Osteoblast (primary cell): Measurements from ENCODE around the gene ADCK2. TPM values are rescaled to one million over a fixed set of nuclear protein-coding genes. Genes with fewer than 3 reads are reported as not detected.

ENCODE experiments used
- DNase-seq: peaks from one replicate; pipeline ENCODE4 v3.0.0; 2011; ENCODE audit warnings: low spot score, mixed read lengths; ENCODE audit not compliant: insufficient read length; ENCODE audit errors: missing footprints
- H2AFZ ChIP-seq: 2 replicates; pipeline ENCODE4 v1.6.0; 2011; ENCODE audit warnings: mild to moderate bottlenecking, low read length
- H3K27ac ChIP-seq: 2 replicates; pipeline ENCODE4 v1.5.1; 2011; ENCODE audit warnings: mild to moderate bottlenecking, low read depth, low read length, moderate library complexity
- H3K27me3 ChIP-seq: 2 replicates; pipeline ENCODE4 v1.6.0; 2012; ENCODE audit warnings: mild to moderate bottlenecking, control low read depth, inconsistent platforms, low read length, moderate library complexity; ENCODE audit not compliant: insufficient read depth
- H3K36me3 ChIP-seq: 2 replicates; pipeline ENCODE4 v1.5.1; 2011; ENCODE audit warnings: mild to moderate bottlenecking, low read length, control low read depth, moderate library complexity; ENCODE audit not compliant: insufficient read depth
- H3K4me1 ChIP-seq: 2 replicates; pipeline ENCODE4 v1.5.1; 2011; ENCODE audit warnings: mild to moderate bottlenecking, low read length, control low read depth, moderate library complexity; ENCODE audit not compliant: insufficient read depth
- H3K4me2 ChIP-seq: 2 replicates; pipeline ENCODE4 v1.6.0; 2011; ENCODE audit warnings: mild to moderate bottlenecking, low read length; ENCODE audit not compliant: insufficient read depth
- H3K4me3 ChIP-seq: fragments of 200-600 bp; sonication (generic); 3 replicates; pipeline ENCODE4 v1.5.1; 2012; ENCODE audit warnings: mild to moderate bottlenecking, low read length, inconsistent platforms; ENCODE audit not compliant: insufficient read depth
- H3K79me2 ChIP-seq: 2 replicates; pipeline ENCODE4 v1.6.0; 2012; ENCODE audit warnings: mild to moderate bottlenecking, low read length, control low read depth, inconsistent platforms; ENCODE audit not compliant: insufficient read depth
- H3K9me3 ChIP-seq: 2 replicates; pipeline ENCODE4 v1.5.1; 2011; ENCODE audit warnings: low read depth, low read length, control low read depth
- H4K20me1 ChIP-seq: 2 replicates; pipeline ENCODE4 v1.6.0; 2012; ENCODE audit warnings: mild to moderate bottlenecking, low read length, control low read depth; ENCODE audit not compliant: insufficient read depth
- CTCF ChIP-seq: IDR thresholded peaks from 2 replicates; pipeline ENCODE4 v1.5.1; 2011; ENCODE audit warnings: mild to moderate bottlenecking, low read depth, low read length, moderate library complexity; ENCODE audit errors: extremely low read depth
- total RNA-seq: library from RNA; depleted of rRNA; stranded (reverse); fragments of >200 nt; gene quantifications from 2 replicates; pipeline ENCODE4 v1.2.3, GENCODE V29; 2012

ADCK2 gene
- total RNA-seq, 1 donor, result 28.6 TPM

DNA sequence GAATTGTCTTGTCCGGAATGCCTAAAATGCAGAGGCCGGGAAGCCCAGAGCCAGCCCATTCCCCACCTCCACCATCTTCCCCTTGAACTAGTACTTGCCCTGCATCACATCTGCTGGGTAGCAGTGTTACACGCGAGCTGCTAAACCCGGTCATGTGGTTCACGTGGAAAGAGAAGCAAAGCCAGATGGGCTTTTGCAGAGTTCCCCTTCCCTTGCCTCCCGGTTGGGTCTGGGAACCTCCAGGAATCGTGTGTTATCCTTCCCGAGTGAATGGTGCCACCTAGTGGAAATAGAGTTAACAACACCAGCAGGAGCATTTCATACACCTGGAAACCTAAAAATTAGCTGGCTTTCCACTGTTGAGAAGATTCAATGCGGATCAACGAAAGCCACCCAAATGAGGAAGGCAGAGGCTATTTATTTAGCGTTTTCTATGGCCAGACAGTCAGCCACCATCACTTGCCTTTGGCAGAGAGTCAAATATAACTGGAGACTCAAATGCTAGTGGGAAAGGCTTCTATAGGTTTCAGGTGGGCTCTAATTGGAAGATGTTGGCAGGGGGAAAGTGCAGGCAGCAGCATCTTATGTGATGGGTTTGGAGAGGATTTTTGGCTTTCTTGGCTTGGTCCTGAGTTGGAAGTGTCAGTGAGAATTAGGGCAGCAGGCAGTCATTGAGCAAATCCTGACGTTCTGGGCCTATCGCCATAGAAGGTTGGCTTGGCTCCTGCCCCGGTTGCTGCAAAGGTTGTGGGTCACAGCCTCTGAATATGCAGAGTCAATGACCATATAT is 19.2 kb upstream of the ADCK2 start:
- H3K36me3 ChIP-seq, result no peaks in the 10 kb centered on the region
- H3K9me3 ChIP-seq, result no peaks in the 10 kb centered on the region
- H3K4me3 ChIP-seq, result no peak overlapping the region
- peak overlapping the region; percentile 10 for H3K4me2 ChIP-seq
- DNase-seq, result peak; percentile 89
- H3K27ac ChIP-seq, result no peak overlapping the region
- H4K20me1 ChIP-seq, result no peaks in the 10 kb centered on the region
- peak; percentile 90 for TF ChIP-seq CTCF
- peaks cover 16% of the 10 kb centered on the region for H3K4me1 ChIP-seq
- H3K27me3 ChIP-seq, result no peaks in the 10 kb centered on the region
- no peaks in the 10 kb centered on the region for H3K79me2 ChIP-seq
- H2AFZ ChIP-seq, result no peak overlapping the region

DNA sequence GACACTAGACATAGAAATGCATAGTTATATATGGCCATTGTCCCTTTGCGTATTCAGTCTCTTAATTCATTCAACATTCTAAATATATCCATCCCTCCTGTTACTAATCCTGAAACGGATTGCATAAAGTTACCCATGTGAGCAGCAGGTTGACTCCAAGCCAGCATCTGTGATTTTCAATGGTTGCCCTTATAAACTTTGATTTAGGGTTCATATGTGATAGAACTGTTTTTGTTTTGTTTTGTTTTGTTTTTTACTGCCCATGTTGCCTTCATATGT is 18.7 kb upstream of the ADCK2 start:
- H3K9me3 ChIP-seq, result no peaks in the 10 kb centered on the region
- no peak overlapping the region for H3K4me2 ChIP-seq
- H2AFZ ChIP-seq, result no peak overlapping the region
- no peaks in the 10 kb centered on the region for H4K20me1 ChIP-seq
- no peak for TF ChIP-seq CTCF
- no peak overlapping the region for H3K4me3 ChIP-seq
- no peaks in the 10 kb centered on the region for H3K36me3 ChIP-seq
- no peaks in the 10 kb centered on the region for H3K27me3 ChIP-seq
- peaks cover 16% of the 10 kb centered on the region for H3K4me1 ChIP-seq
- no peaks in the 10 kb centered on the region for H3K79me2 ChIP-seq
- DNase-seq, result peak; percentile 14
- no peak overlapping the region for H3K27ac ChIP-seq

GRCh38 chr7:140654661-140655060 is 18.1 kb upstream of the ADCK2 start:
- Histone ChIP-seq H3K27ac (no peak overlapping the region), H3K36me3 (no peaks in the 10 kb centered on the region), H3K4me3 (no peak overlapping the region), H2AFZ (no peak overlapping the region), H3K4me2 (no peak overlapping the region), H3K4me1 (peaks cover 16% of the 10 kb centered on the region), H3K79me2 (no peaks in the 10 kb centered on the region), H3K27me3 (no peaks in the 10 kb centered on the region), H4K20me1 (no peaks in the 10 kb centered on the region), H3K9me3 (no peaks in the 10 kb centered on the region)
- DNase-seq, result no peak
- TF ChIP-seq CTCF, result no peak

DNA sequence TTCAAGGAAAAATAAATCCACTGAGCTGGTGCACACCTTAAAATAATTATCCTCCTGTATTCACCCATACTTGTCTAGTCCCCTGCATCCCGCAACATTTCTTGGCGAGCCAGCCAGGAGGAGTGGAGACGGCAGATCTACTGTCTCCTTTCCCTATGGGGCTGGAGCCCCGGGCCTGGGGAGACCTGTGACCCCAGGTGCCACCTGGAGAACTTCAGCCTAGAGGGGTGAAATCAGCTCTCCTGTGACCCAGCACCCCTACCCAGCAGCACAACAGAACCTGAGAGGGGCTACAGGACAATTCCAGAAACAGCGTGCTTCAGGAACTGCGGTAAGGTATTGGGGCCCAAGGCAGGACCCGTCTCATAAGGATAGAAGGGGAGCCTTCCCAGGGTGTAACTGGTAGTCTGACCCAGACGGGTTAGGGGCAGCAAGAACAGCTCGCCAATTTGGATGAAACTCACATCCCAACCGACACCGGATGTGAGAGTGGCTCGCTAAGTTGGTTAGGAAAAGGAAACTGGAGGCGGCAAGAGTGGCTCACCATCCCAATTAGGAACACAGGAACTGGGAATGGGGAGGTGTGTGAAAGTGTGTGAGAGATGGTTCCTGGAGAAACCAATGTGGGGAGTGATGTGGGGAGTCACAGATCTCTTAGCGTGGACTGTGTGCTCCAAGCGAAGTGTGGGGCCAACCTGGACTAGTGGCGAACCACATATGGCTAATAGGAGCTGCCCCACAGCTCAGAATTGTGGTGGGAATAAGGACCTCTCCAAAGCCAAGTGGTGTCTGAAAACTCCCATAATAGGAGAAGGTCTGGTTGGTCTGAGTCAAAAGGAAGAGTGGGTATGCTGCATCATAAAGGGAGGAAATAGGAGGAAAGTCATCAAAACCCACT is 17.0 kb upstream of the ADCK2 start:
- Histone ChIP-seq H3K79me2 (no peaks in the 10 kb centered on the region), H3K9me3 (no peaks in the 10 kb centered on the region), H3K4me1 (peaks cover 16% of the 10 kb centered on the region), H2AFZ (peak overlapping the region; percentile 92), H3K27ac (peak overlapping the region; percentile 1), H3K4me2 (peak overlapping the region; percentile 86), H3K4me3 (peak overlapping the region; percentile 63), H3K27me3 (no peaks in the 10 kb centered on the region), H4K20me1 (no peaks in the 10 kb centered on the region), H3K36me3 (no peaks in the 10 kb centered on the region)
- DNase-seq, result no peak
- no peak for TF ChIP-seq CTCF
